ENCODE measurements around the gene OPA1.

- TF ChIP-seq CTCF (IDR thresholded peaks at IDR 0.05; ENCODE audit: low read depth, low read length) (no peak), EZH2phosphoT487 (IDR thresholded peaks at IDR 0.05; ENCODE audit: low read depth) (no peak)
Observed at GRCh38 chr3:193677734-193678133, 84.7 kb downstream of the OPA1 start.
